IMR-90 (cell line): ENCODE data around the gene KRTAP10-11.

Experiments used
- CTCF ChIP-seq: conservative IDR thresholded peaks from 2 replicates; pipeline ENCODE4 v1.5.1; 2012; ENCODE audit warnings: mild to moderate bottlenecking, low read depth, low read length, improper control_type of control experiment
- ELK1 ChIP-seq: fragments of 150-350 bp; IDR thresholded peaks from 2 replicates; pipeline ENCODE4 v1.6.1; 2016; ENCODE audit warnings: low read depth, mild to moderate bottlenecking, low read length, moderate library complexity, borderline replicate concordance
- POLR2A ChIP-seq: IDR thresholded peaks from 2 replicates; pipeline ENCODE4 v1.6.1; 2012; ENCODE audit warnings: mild to moderate bottlenecking, low read depth, low read length
- RAD21 ChIP-seq: IDR thresholded peaks from 2 replicates; pipeline ENCODE4 v1.6.1; 2012; ENCODE audit warnings: low read length, improper control_type of control experiment
- RFX5 ChIP-seq: IDR thresholded peaks from 2 replicates; pipeline ENCODE4 v1.8.0; 2012; ENCODE audit warnings: low read depth, mild to moderate bottlenecking, low read length, moderate library complexity

- TF ChIP-seq RAD21 (no peak), POLR2A (no peak), CTCF (no peak), RFX5 (no peak), ELK1 (no peak)
Observed at GRCh38 chr21:44677881-44678280, 31.7 kb downstream of the KRTAP10-11 start.
